B cell (primary cell): Measurements from ENCODE around the gene SHANK1.

Source experiments
- EZH2 ChIP-seq: IDR thresholded peaks from 2 replicates; pipeline ENCODE4 v1.6.1; 2012; ENCODE audit warnings: borderline replicate concordance, low read depth, mild to moderate bottlenecking, moderate library complexity, low read length; ENCODE audit not compliant: insufficient read depth, poor library complexity, severe bottlenecking
- TF ChIP-seq, protein P1 (sequence below): fragments of 200-600 bp; IDR thresholded peaks from one replicate; pipeline ENCODE4 v1.8.0; 2022; ENCODE audit warnings: antibody characterized with exemption, mild to moderate bottlenecking

DNA sequence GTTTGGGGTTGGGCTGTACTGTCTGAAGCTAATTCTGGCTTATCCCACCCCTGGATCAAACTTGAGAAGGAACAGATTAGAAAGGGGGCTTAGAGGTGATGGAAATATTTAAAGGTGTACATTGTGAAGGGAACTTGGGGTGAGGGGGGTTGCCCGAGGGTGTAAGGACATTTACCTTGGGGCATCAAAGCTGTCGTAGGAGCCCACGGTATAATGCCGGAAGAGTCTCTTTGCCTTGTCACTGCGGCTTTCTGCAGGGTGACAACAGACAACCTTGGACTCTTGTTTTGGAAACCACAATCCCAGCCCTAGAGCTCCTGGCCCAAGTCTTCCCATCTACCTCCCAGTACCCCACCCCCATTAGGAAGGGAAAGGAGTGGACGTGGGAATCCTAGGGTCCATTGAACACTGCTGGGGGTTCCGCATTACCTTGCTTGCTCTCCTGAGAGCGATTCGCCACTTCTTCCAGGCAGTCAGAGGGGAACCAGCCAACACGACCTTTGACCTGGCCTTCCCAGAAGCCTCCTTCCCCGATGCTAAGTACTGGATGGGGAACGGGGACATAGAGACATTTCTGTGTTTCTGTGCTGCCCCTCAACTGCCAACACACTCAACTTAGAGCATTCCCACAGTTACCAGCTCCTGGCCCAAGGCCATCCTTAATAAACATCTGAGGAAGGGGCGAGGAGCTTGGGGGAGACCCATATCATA, 22.0 kb downstream of the SHANK1 start:
- TF ChIP-seq, protein P1, sequence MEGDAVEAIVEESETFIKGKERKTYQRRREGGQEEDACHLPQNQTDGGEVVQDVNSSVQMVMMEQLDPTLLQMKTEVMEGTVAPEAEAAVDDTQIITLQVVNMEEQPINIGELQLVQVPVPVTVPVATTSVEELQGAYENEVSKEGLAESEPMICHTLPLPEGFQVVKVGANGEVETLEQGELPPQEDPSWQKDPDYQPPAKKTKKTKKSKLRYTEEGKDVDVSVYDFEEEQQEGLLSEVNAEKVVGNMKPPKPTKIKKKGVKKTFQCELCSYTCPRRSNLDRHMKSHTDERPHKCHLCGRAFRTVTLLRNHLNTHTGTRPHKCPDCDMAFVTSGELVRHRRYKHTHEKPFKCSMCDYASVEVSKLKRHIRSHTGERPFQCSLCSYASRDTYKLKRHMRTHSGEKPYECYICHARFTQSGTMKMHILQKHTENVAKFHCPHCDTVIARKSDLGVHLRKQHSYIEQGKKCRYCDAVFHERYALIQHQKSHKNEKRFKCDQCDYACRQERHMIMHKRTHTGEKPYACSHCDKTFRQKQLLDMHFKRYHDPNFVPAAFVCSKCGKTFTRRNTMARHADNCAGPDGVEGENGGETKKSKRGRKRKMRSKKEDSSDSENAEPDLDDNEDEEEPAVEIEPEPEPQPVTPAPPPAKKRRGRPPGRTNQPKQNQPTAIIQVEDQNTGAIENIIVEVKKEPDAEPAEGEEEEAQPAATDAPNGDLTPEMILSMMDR = no peak
- TF ChIP-seq EZH2 = no peak
